ENCODE measurements around the gene F11R.
"Not testable (repeated sequence)": the region's sequence is repeated elsewhere in the genome, so short reads cannot be mapped to it uniquely, and the experiment has no call there.

Gene F11R

DNA sequence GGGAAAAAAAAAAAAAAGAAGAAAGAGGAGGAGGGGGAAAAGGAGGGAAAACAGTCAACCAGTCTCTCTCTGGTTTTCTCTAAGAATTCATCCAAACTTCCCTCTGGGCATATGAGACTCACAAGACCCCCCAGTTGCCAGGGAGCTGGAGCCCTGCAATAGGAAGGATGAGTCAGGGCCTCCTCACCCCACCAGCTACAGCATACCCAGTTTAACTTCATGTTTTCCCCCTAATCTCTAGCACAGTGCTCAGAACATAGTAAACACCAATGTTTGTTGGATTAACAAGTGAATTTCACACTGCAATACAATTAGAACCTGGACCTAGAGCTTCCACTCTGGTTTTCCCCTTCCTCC is 7.8 kb downstream of the F11R start:
- DNase-seq (ENCODE audit: low read depth, low spot score) = no peak

DNA sequence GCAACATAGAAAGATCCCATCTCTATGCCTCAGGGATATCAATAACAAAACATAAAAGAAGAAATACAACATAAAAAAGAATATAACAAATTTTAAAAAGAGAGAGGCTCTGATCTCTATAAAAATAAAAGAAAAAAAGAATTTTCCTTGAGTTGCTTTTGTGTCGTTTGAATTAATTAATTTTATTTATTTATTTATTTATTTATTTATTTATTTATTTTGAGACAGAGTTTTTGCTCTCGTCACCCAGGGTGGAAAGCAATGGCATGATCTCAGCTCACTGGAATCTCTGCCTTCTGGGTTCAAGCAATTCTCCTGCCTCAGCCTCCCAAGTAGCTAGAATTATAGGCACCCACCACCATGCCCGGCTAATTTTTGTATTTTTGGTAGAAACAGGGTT is 8.5 kb downstream of the F11R start:
- no peak for DNase-seq (ENCODE audit: low read depth, low spot score)

DNA sequence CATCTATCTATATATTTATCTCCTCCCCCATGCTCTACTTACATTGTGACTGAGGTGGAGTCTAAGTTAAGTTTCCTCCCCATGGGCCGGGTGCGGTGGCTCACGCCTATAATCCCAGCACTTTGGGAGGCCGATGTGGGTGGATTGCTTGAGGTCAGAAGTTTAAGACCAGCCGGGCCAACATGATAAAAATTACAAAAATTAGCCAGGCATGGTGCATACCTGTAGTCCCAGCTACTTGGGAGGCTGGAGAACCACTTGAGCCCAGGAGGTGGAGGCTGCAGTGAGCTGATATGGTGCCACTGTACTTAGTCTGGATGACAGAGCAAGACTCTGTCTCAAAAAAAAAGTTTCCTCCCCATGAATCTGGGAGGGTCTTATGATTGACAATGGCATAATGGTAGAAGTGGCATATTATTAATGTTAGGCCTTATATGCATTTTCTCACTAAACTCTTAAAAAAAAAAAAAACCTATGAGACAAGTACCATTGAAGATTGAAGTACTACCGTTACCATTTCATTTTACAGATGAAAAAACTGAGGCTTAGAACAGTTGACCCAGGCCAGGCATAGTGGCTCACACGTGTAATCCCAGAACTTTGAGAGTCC is 11.2 kb downstream of the F11R start:
- no peak for DNase-seq (ENCODE audit: low read depth, low spot score)

DNA sequence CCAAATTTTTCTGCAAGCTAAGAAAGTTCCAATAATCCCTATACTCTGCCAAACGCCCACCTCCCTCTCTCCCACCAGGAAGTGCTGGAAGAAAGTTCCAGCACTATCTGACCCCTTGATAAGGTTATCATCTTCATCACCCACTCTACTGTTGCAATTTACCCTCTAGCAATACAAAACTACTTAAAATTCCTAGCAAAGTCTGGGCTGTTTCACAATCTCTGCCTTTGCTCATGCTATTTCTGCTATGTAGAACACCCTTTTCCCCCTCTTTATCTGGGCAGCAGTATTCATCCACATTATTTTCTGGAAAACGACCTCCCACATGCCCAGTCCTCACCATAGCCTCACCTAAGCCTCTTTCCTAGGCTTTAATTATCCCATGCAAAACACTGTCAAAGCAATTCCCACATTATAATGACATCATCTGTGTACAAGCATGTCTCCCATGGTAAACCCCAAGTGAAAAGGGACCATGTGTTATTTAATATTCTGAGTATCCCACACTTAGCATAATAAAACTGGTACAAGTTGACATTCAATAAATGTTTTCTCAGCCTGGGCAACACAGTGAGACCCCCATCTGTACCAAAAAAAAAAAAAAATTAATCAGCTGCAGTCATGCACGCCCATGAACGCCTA is 12.0 kb downstream of the F11R start:
- no peak for DNase-seq (ENCODE audit: low read depth, low spot score)

DNA sequence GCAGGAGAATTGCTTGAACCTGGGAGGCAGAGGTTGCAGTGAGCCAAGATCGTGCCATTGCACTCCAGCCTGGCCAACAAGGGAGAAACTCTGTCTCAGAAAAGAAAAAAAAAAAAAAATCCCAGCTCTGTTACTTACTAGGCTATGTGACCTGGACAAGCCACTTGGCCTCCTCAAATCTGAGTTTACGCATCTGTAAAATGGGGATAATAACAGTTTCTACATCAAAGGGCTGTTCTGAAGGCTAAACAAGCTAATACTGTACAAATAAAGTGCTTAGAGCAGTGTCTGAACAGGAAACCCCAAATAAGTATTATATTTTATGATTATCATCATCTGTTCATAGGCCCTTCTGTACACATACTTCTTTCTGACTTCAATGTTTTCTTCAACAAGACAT is 13.6 kb downstream of the F11R start:
- DNase-seq (ENCODE audit: low read depth, low spot score) = no peak

GRCh38 chr1:161006563-161006962 is 14.4 kb downstream of the F11R start:
- DNase-seq (ENCODE audit: low read depth, low spot score) = no peak

GRCh38 chr1:161001525-161001924 is 19.4 kb downstream of the F11R start:
- no peak for DNase-seq (ENCODE audit: low read depth, low spot score)

DNA sequence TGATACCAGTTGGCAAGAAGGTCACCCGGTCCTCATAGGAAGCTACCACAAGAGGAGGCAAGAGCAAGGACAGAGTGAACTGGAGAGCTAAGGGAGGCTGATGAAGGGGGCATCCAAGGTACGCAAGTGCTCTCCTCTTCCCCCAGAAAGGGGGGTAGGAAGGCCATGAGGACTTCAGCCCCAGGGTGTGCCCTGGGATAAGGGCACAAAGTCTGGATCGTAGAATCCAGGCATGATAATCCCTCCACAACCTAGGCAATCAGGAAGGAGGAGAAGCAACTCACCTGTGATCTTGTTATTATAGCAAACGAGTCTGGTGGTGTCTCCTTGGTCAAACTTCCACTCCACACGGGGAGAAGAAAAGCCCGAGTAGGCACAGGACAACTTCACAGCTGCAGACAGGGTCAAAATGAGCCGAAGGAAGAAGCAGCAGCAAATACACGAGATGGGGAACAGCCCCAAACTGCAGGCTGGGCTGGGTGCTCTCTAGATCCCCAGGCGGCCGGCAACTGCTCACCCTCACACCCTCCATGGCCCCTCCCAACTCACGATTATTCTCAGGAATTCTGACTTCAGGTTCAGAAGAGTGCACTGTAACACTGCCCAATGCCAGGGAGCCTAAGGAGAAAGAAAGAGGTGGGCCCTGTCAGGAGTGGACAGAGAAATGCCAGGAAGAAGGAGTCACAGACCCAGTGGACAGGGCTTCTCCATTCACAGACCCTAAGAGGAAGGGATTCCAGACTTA is 20.0 kb downstream of the F11R start:
- DNase-seq (ENCODE audit: low read depth, low spot score) = no peak

- no peak for DNase-seq (ENCODE audit: low read depth, low spot score)
Measured at GRCh38 chr1:160999376-160999775, 21.6 kb downstream of the F11R start.

DNA sequence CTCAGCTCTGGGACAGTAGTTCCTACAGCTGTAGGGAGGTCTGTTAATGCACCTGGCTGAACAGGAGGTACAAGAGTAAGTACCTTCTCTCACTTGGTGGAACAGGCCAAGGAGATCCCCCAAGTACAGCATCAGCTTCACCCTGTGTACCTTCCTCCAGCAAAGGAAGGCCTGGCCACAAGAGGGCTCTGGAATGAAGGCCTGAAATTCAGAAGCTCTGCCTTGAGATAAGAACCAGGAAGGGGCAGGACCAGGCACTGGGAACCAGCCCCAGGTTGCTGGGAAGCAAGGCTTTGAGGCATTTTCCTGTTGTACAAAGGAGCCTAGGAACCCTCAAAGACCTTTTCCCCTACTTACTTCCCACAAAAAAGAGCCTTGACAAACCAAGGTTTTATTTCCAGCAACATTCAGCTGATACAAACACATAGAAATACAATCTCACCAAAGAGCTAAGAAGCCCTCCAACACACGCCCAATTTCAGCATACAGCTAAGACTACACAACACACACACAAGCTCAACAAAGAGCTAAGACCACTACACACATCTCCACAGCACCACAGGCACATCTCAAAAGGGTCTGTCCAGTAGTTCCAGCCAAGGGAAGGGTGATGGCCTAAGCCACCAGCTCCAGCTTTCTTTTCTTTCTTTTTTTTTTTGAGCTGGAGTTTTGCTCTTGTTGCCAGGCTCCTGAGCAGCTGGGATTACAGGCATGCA is 23.5 kb downstream of the F11R start:
- no peak for DNase-seq (ENCODE audit: low read depth, low spot score)

- DNase-seq (ENCODE audit: low read depth, low spot score) = no peak
Measured at GRCh38 chr1:160996178-160996577, 24.8 kb downstream of the F11R start.

DNA sequence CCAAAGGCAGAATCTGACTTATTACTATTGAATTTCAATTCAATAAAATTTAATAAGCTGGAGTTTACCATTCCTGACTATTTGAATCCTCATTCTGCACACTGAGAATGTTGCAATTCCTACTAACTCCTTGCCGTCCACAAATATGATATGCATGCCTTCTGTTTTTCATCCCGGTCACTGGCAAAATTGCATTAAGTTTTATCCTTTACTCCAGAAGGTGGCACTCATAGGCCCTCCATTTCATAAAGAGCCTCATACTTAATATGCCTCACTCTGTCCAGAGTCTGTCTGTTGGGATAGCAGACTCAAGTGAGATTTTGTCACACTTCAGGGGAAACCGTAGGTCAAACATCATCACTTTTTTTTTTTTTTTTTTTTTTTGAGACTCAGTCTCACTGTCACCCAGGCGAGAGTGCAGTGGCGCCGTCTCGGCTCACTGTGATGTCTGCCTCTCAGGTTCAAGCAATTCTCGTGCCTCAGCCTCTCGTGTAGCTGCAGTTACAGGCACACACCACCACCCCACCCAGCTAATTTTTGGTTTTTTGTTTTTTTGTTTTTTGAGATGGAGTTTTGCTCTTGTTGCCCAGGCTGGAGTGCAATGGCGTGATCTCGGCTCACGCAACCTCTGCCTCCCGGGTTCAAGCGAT is 27.3 kb downstream of the F11R start:
- DNase-seq (ENCODE audit: low read depth, low spot score) = no peak

DNA sequence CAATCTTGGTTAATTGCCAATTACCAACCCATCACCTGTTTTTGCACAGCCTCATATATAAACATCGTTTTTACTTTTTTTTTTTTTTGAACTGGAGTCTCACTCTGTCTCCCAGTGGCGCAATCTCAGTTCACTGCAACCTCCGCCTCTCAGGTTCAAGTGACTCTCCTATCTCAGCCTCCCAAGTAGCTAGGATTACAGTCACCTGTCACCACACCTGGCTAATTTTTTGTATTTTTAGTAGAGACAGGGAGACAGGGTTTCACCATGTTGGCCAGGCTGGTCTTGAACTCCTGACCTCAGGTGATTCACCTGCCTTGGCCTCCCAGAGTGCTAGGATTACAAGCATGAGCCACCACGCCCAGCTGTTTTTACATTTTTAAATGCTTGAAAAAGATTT is 28.9 kb downstream of the F11R start:
- not testable (repeated sequence) for DNase-seq (ENCODE audit: low read depth, low spot score)

- DNase-seq (ENCODE audit: low read depth, low spot score) = no peak
Measured at GRCh38 chr1:160987359-160988050, 33.4 kb downstream of the F11R start.

DNA sequence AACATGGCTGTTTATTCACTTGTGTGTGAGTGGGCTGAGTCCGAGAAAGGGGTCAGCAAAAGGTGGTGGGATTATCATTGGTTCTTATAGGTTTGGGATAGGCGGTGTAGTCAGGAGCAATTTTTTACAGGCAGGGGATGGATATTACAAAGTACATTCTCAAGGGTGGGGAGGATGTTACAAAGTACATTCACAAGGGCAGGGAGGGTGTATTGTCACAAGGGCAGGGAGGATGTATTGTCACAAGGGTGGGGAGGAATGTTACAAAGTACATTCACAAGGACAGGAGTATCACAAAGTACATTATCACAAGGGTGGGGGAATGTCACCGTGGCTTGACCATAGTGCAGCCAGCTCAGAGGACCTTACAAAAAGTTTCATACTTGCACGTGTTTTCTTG is 35.2 kb downstream of the F11R start:
- no peak for DNase-seq (ENCODE audit: low read depth, low spot score)

- no peak for DNase-seq (ENCODE audit: low read depth, low spot score)
Measured at GRCh38 chr1:160981584-160982411, 39.2 kb downstream of the F11R start.

GRCh38 chr1:160979286-160979685 is 41.7 kb downstream of the F11R start:
- DNase-seq (ENCODE audit: low read depth, low spot score) = no peak

DNA sequence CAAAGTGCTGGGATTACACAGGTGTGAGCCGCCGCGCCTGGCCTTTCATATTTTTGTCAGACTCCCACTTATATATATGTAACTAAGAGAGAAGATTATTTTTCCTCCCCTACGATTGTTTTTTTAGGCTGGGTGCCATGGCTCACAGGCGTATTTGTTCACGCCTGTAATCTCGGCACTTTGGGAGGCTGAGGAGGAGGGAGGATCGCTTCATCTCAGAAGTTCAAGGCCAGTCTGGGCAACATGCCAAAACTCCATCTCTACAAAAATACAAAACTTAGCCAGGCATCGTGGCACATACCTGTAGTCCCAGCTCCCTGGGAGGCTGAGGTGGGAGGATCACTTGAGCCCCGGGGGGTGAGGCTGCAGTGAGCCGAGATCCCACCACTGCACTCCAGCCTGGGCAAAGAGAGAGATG is 42.4 kb downstream of the F11R start:
- no peak for DNase-seq (ENCODE audit: low read depth, low spot score)

DNA sequence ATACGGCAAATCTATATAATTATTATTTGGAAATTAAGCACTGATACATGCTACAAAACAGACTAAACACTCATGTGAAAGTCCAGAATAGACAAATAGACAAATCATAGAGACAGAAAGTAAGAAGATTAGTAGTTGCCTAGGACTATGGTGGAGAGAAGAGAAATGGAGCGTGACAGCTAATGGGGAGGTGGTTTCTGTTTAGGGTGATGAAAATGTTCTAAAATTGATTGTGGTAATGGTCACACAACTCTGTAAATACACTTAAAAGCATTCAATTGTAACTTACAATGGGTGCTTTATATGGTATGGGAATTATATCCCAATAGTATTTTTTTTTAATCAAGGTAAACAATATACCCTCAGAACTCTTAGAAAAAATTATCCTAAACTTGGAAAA is 45.9 kb downstream of the F11R start:
- DNase-seq (ENCODE audit: low read depth, low spot score) = no peak

DNA sequence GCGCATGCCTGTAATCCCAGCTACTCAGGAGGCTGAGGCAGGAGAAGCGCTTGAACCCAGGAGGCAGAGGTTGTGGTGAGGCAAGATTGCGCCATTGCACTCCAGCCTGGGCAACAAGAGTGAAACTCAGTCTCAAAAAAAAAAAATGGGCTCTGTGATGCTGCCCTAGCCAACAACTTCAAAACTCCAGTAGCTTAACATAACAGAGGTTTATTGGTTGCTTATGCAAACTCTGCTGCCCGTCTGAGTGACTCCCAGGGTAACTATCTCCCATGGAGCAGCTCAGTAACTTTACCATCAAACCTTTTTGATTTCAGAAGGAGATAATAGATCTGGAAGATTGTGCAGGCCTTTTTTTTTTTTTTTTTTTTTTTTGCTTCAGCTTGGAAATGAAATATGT is 47.5 kb downstream of the F11R start:
- no peak for DNase-seq (ENCODE audit: low read depth, low spot score)

GRCh38 chr1:160972939-160973338 is 48.0 kb downstream of the F11R start:
- no peak for DNase-seq (ENCODE audit: low read depth, low spot score)
